Ishikawa (cell line): ENCODE results near the gene GPBP1L1.

ENCODE experiments used
- CEBPB ChIP-seq: IDR thresholded peaks from 2 replicates; pipeline ENCODE4 v1.6.1; 2012
- CREB1 ChIP-seq: IDR thresholded peaks from 2 replicates; pipeline ENCODE4 v1.6.1; 2012; ENCODE audit warnings: low read depth
- EGR1 ChIP-seq: IDR thresholded peaks from 2 replicates; pipeline ENCODE4 v1.6.1; 2012
- EP300 ChIP-seq: IDR thresholded peaks from 2 replicates; pipeline ENCODE4 v1.6.1; 2012; ENCODE audit warnings: borderline replicate concordance
- FOXM1 ChIP-seq: IDR thresholded peaks from 2 replicates; pipeline ENCODE4 v1.6.1; 2012; ENCODE audit warnings: low read depth, borderline replicate concordance
- NFIC ChIP-seq: IDR thresholded peaks from 2 replicates; pipeline ENCODE4 v1.6.1; 2012
- RAD21 ChIP-seq: IDR thresholded peaks from 2 replicates; pipeline ENCODE4 v1.6.1; 2012; ENCODE audit warnings: low read depth
- TAF1 ChIP-seq: IDR thresholded peaks from 2 replicates; pipeline ENCODE4 v1.6.1; 2012; ENCODE audit warnings: low read depth, mild to moderate bottlenecking
- TCF12 ChIP-seq: IDR thresholded peaks from 2 replicates; pipeline ENCODE4 v1.6.1; 2012; ENCODE audit warnings: low read depth
- TEAD4 ChIP-seq: IDR thresholded peaks from 2 replicates; pipeline ENCODE4 v1.6.1; 2012
- YY1 ChIP-seq: IDR thresholded peaks from 2 replicates; pipeline ENCODE4 v1.6.1; 2012; ENCODE audit warnings: low read depth
- ZBTB7A ChIP-seq: IDR thresholded peaks from 2 replicates; pipeline ENCODE4 v1.6.1; 2012; ENCODE audit warnings: low read depth
- TF ChIP-seq, protein P1 (sequence below): IDR thresholded peaks from 2 replicates; pipeline ENCODE4 v1.6.1; 2012; ENCODE audit warnings: low read depth, mild to moderate bottlenecking
- TF ChIP-seq, protein P2 (sequence below): IDR thresholded peaks from 2 replicates; pipeline ENCODE4 v1.6.1; 2012
- TF ChIP-seq, protein P3 (sequence below): IDR thresholded peaks from 2 replicates; pipeline ENCODE4 v1.6.1; 2012

GPBP1L1 gene

DNA sequence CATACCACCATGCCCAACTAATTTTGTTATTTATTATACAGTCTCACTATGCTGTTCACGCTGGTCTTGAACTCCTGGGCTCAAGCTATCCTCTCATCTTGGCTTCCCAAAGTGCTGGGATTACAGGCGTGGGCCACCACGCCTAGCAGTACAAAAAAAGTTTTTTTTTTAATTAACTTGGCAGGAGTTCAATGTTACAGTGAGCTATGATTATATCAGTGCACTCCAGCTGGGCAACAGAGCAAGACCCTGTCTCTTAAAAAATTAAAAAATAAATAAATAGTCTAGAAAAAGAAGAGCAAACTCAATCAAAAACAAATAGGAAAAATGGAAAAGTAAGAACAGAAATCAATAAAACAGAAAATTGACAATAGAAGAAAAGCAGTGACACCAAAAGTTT is 27.4 kb upstream of the GPBP1L1 start:
- TF ChIP-seq CEBPB (no peak), YY1 (no peak), ZBTB7A (no peak), FOXM1 (no peak), EP300 (no peak), TCF12 (no peak), TAF1 (no peak), RAD21 (no peak), CREB1 (no peak), NFIC (no peak), EGR1 (no peak)
- TF ChIP-seq, protein P1, sequence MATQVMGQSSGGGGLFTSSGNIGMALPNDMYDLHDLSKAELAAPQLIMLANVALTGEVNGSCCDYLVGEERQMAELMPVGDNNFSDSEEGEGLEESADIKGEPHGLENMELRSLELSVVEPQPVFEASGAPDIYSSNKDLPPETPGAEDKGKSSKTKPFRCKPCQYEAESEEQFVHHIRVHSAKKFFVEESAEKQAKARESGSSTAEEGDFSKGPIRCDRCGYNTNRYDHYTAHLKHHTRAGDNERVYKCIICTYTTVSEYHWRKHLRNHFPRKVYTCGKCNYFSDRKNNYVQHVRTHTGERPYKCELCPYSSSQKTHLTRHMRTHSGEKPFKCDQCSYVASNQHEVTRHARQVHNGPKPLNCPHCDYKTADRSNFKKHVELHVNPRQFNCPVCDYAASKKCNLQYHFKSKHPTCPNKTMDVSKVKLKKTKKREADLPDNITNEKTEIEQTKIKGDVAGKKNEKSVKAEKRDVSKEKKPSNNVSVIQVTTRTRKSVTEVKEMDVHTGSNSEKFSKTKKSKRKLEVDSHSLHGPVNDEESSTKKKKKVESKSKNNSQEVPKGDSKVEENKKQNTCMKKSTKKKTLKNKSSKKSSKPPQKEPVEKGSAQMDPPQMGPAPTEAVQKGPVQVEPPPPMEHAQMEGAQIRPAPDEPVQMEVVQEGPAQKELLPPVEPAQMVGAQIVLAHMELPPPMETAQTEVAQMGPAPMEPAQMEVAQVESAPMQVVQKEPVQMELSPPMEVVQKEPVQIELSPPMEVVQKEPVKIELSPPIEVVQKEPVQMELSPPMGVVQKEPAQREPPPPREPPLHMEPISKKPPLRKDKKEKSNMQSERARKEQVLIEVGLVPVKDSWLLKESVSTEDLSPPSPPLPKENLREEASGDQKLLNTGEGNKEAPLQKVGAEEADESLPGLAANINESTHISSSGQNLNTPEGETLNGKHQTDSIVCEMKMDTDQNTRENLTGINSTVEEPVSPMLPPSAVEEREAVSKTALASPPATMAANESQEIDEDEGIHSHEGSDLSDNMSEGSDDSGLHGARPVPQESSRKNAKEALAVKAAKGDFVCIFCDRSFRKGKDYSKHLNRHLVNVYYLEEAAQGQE, result no peak
- TF ChIP-seq, protein P2, sequence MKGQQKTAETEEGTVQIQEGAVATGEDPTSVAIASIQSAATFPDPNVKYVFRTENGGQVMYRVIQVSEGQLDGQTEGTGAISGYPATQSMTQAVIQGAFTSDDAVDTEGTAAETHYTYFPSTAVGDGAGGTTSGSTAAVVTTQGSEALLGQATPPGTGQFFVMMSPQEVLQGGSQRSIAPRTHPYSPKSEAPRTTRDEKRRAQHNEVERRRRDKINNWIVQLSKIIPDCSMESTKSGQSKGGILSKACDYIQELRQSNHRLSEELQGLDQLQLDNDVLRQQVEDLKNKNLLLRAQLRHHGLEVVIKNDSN, result no peak
- TF ChIP-seq, protein P3, sequence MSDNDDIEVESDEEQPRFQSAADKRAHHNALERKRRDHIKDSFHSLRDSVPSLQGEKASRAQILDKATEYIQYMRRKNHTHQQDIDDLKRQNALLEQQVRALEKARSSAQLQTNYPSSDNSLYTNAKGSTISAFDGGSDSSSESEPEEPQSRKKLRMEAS, result no peak

DNA sequence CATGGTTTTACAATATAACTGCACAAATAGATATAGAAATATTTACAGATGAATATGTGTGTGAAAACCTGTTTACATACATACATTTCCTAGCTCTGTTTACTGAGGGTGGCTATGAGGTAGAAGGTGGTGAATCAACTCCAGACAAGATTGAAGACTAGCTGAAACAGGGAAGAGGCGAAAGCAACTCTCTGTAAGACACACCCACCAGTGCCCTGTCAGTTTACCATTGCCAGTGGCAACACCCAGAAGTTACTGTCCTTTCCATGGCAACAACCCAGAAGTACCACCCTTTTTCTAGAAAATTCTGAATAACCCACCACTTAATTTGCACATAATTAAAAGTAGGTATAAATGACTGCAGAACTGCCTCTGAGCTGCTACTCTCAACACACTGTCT is 18.3 kb upstream of the GPBP1L1 start:
- no peak for TF ChIP-seq TEAD4
- TF ChIP-seq, protein P1, result no peak
- TF ChIP-seq TAF1, result no peak
- no peak for TF ChIP-seq ZBTB7A
- TF ChIP-seq, protein P2, result no peak
- TF ChIP-seq YY1, result no peak
- no peak for TF ChIP-seq CREB1
- TF ChIP-seq CEBPB, result no peak
- no peak for TF ChIP-seq NFIC
- TF ChIP-seq, protein P3, result no peak
- no peak for TF ChIP-seq TCF12
- no peak for TF ChIP-seq EGR1
- no peak for TF ChIP-seq EP300
- no peak for TF ChIP-seq FOXM1
- no peak for TF ChIP-seq RAD21

DNA sequence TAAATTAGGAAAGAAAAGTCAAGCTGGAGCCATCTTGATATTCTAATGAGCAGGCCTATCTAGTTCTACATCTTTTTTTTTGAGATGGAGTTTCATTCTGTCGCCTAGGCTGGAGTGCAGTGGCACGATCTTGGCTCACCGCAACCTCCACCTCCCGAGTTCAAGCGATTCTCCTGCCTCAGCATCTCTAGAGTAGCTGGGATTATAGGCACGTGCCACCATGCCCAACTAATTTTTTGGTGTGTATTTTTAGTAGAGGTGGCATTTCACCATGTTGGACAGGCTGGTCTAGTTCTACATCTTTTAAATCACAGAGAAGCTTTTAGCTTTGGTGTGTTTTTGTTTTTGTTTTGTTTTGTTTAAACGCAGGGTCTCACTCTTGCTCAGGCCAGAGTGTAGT is 8.5 kb upstream of the GPBP1L1 start:
- TF ChIP-seq EGR1, result no peak
- no peak for TF ChIP-seq TCF12
- no peak for TF ChIP-seq RAD21
- no peak for TF ChIP-seq TEAD4
- no peak for TF ChIP-seq CEBPB
- TF ChIP-seq TAF1, result no peak
- TF ChIP-seq, protein P3, result no peak

DNA sequence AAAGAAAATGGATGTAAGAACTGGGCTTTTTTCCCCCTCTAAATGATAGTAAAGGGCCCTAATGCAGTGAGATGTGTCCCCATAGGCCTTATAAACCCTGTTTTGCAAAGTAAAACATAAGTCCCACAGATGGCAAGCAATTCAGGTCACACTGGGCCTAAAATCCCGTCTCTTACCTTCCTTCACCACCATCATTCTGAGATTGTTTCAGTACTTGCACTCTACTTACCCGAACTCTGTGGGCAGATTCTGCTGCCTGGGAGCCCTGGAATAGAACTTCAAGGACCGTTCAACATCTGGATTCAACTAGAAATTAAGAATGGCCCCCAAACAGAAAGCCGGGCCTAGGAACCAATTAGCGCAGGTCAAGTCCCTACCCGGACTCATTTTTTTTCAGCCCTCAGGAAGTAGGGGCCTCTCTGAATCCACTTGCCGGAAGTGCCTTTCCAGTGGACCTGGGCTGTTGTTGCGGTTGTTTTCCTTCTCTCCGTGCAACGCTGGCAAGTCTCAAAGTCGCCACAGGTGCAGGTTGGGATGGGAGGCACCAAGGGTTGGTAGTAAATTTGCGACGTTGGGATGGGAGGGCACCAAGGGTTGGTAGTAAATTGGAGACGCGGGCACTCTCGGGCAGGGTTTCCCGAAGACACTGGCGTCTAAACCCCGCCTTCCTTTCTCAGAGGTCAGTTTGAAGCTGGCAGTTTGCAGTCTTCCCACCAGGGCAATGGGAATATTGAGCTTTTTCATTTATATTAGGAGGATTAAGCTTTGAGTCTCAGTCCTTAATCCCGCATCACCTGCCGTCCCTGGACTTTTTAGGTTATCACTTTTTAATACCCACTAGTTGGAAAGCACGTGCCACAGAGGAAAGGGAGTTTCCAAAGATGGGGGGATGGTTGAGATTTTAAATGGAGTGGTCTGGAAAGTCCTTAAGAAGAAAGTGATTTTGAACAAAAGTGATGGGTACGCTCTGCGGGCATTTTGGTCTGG is 1.7 kb upstream of the GPBP1L1 start, which contains the start of gene TMEM69:
TSS of gene TMEM69 (plus strand) at position 428 of the 987 bp plus-strand sequence. CDS start 2,888 bp downstream, outside the sequence.
- TF ChIP-seq, protein P1, result no peak
- TF ChIP-seq, protein P3, result no peak; the same call in 1 of the 2 replicates
- TF ChIP-seq EP300 (peak; percentile 12; the same call in 1 of the 2 replicates), NFIC (peak; percentile 42; the same call in 1 of the 2 replicates), ZBTB7A (no peak), FOXM1 (0 out of 2 replicates have a peak, but pooled peaks have one; percentile 32), TEAD4 (no peak), TAF1 (peak; percentile 86), CEBPB (no peak), CREB1 (no peak; the same call in 1 of the 2 replicates), EGR1 (peak; percentile 25; the same call in 1 of the 2 replicates), RAD21 (no peak), TCF12 (no peak; the same call in 1 of the 2 replicates), YY1 (peak; percentile 75)
- TF ChIP-seq, protein P2, result no peak
